ENCODE measurements around the gene RAE1.

RAE1 gene

DNA sequence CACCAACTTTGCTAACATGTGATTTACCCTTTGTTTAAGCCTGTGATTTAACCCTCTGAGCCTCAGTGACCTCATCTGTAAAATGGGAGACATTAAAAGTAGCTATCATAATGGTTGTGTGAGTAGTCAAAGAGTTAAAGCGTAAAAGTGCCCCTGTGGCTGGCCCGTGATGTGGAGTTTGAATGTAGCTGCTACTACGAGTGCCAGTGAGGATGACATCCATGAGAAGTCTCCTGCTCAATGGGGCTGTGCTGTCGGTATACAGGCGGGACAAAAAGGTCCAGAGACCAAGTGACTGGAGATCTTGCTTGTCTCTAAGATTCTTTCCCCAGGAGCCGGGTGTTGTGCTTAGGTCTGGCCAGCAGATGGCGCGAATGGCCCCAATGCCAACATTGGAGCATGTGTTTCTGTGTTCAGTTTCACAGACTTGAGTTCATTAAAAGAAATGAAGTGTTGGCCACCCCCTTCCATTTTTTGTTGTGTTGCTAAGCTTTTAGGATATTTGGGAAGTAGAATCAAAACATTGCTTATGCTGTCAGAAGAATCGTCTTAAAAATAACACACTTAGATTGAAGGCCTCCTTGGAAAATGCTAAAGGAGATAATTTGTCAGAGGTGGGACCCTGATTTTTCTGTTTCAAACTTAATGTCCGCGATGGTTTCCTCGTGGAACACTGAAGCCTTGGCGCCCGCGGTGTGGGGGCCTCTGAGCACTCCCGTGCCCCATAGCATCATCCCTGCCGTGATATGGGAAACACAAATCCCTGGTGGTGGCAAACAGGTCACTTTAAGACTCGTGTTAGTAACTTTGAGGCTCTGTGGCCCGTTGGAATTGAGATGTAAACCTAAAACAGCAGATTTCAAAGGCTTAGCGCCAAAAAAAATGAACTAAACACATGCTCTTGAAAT is 30.8 kb downstream of the RAE1 start:
- TF ChIP-seq CTCF (conservative IDR thresholded peaks at IDR 0.05; ENCODE audit: control insufficient read depth, insufficient read depth, low read depth, low read length), result peak; percentile 93
- no peak overlapping the region for H3K4me3 ChIP-seq (ENCODE audit: control insufficient read depth, low read depth, low read length)
- DNase-seq (ENCODE audit: low read depth), result peak; percentile 71

GRCh38 chr20:57382516-57382915 is 31.5 kb downstream of the RAE1 start:
- no peak for DNase-seq (ENCODE audit: low read depth)
- H3K4me3 ChIP-seq (ENCODE audit: control insufficient read depth, low read depth, low read length), result no peak overlapping the region
- TF ChIP-seq CTCF (conservative IDR thresholded peaks at IDR 0.05; ENCODE audit: control insufficient read depth, insufficient read depth, low read depth, low read length), result no peak

DNA sequence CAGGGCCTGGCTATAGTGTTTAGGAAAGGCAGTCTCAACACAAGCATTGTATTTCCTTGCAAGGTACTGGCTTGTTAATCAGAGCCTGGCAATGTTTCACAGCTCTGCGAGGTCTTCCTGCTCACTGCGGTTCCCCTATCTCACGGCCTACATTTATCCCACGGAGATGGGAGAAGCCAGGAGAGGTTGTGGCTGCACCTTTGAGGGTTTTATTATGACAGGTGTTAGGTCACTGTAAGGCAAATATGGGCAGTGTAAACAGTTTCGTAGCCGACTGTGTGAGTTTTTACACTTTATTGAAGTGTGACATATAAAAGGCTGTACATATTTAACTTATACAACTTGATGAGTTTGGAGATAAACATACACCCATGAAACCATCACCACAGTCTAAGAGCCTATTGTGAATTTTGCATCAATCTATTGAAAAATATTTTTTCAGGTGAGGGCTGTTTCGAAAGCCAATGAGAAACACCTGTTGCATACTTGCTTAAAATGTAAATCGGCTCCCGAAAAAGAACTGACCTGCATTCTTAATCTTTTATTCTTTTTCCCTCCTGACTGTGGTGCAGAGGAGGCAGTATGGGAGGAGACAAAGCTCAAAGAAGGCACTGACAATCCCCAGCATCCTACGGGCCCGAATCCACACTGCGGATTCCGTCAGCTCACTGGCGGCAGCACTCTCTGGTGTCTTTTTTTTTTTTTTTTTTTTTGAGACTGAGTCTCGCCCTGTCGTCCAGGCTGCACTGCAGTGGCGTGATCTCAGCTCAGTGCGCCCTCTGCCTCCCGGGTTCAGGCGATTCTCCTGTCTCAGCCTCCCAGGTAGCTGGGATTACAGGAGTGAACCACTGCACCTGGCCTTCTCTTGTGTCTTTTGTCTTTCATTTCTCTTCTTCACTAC is 32.6 kb downstream of the RAE1 start:
- TF ChIP-seq CTCF (conservative IDR thresholded peaks at IDR 0.05; ENCODE audit: control insufficient read depth, insufficient read depth, low read depth, low read length), result no peak
- DNase-seq (ENCODE audit: low read depth), result no peak
- no peak overlapping the region for H3K4me3 ChIP-seq (ENCODE audit: control insufficient read depth, low read depth, low read length)

- H3K4me3 ChIP-seq (ENCODE audit: control insufficient read depth, low read depth, low read length), result no peak overlapping the region
- no peak for TF ChIP-seq CTCF (conservative IDR thresholded peaks at IDR 0.05; ENCODE audit: control insufficient read depth, insufficient read depth, low read depth, low read length)
- no peak for DNase-seq (ENCODE audit: low read depth)
Observed at GRCh38 chr20:57384486-57384885, 33.4 kb downstream of the RAE1 start.

DNA sequence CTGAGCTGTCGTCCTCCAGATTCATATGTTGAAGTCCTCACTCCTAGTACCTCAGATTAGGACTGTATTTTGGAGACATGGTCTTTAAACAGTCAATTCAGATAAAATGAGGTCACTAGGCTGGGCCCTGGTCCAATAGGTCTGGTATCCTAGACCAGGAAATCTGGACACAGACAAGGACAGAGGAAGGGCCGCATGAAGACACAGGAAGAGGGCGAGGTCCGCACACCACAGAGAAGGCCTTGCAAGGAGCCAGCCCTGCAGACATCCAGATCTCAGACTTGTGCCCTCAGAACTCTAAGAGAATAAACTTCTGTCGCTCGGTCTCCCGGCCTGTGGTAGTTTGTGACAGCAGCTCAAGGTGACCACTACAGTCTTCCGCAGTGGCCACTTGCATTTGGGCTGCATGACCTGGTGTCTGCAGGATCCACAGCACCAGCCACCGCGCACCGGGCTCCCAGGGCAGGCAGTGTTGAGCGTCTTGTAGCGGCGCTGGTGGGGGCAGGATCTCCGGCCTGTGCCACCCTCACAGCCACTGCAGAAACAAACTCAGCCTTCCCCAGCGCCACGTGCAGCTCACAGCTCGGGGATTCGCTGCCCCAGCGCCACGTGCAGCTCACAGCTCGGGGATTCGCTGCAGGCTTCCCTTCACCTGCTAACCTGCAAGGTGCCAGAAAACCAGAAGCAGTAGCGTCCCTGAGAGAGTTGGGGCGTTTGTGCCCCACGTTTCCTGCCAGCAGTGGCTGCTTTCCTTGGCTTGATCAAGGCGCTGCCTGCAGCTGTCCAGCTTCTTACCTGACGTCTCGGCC is 34.1 kb downstream of the RAE1 start:
- no peak for TF ChIP-seq CTCF (conservative IDR thresholded peaks at IDR 0.05; ENCODE audit: control insufficient read depth, insufficient read depth, low read depth, low read length)

DNA sequence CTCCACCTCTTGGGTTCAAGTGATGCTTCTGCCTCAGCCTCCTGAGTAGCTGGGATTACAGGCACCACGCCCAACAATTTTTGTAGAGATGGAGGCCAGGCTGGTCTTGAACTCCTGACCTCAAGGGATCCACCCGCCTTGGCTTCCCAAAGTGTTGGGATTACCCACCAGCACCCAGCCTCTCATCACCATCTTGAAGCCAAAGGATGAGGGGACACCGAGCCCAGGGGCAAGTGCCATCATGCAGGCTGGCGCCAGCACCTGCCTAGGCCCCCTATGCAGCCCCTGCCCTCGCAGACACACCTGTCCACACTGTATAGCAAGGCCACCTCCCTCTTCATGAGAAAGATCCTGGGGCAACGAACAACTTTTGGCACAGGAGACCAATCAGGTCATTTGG is 34.9 kb downstream of the RAE1 start:
- DNase-seq (ENCODE audit: low read depth), result no peak
- no peak for TF ChIP-seq CTCF (conservative IDR thresholded peaks at IDR 0.05; ENCODE audit: control insufficient read depth, insufficient read depth, low read depth, low read length)
- H3K4me3 ChIP-seq (ENCODE audit: control insufficient read depth, low read depth, low read length), result no peak overlapping the region

More for the DNA sequence above, 34.1 kb downstream of the RAE1 start:
- no peak for DNase-seq (ENCODE audit: low read depth)
- no peak overlapping the region for H3K4me3 ChIP-seq (ENCODE audit: control insufficient read depth, low read depth, low read length)

Measured in fibroblast of mammary gland (primary cell).